Stomach (tissue), 4 donors: ENCODE data around the gene ATP23.

Experiments used
- EP300 ChIP-seq: sonication (generic); formaldehyde crosslinking; IDR thresholded peaks from one replicate; pipeline ENCODE4 v1.6.1; 2017; ENCODE audit warnings: antibody characterized with exemption
- POLR2A ChIP-seq, 4 donors: fragments of 450-650 bp; IDR thresholded peaks; one replicate each; pipeline ENCODE4 v1.6.1; 2016; ENCODE audit warnings: antibody characterized with exemption in 4 of 4, control low read depth in 2 of 4, mild to moderate bottlenecking in 1 of 4, moderate library complexity in 1 of 4
- POLR2AphosphoS5 ChIP-seq, 3 donors: sonication (generic); formaldehyde crosslinking; IDR thresholded peaks; one replicate each; pipeline ENCODE4 v1.6.1; 2016; ENCODE audit warnings: antibody characterized with exemption in 3 of 3
- TF ChIP-seq, protein P1 (sequence below), 7 experiments: fragments of 450-650 bp in 4 of 7; fragments of 200-600 bp in 3 of 7; sonication (generic) in 3 of 7; IDR thresholded peaks; one replicate each; pipeline ENCODE4 v1.5.1; 2016 to 2019; ENCODE audit warnings: antibody characterized with exemption in 7 of 7, control low read depth in 2 of 7, mild to moderate bottlenecking in 1 of 7

- TF ChIP-seq POLR2A (IDR thresholded peaks at IDR 0.05) (no peak), POLR2AphosphoS5 (IDR thresholded peaks at IDR 0.05) (peak in 2 of 3 donors; percentile 50 to 92), EP300 (no peak)
- TF ChIP-seq, protein P1, sequence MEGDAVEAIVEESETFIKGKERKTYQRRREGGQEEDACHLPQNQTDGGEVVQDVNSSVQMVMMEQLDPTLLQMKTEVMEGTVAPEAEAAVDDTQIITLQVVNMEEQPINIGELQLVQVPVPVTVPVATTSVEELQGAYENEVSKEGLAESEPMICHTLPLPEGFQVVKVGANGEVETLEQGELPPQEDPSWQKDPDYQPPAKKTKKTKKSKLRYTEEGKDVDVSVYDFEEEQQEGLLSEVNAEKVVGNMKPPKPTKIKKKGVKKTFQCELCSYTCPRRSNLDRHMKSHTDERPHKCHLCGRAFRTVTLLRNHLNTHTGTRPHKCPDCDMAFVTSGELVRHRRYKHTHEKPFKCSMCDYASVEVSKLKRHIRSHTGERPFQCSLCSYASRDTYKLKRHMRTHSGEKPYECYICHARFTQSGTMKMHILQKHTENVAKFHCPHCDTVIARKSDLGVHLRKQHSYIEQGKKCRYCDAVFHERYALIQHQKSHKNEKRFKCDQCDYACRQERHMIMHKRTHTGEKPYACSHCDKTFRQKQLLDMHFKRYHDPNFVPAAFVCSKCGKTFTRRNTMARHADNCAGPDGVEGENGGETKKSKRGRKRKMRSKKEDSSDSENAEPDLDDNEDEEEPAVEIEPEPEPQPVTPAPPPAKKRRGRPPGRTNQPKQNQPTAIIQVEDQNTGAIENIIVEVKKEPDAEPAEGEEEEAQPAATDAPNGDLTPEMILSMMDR (IDR thresholded peaks at IDR 0.05) = peak in 6 of 7 experiments; percentile 94 to 100 (median 100)
These were observed 36.2 kb upstream of the ATP23 start for GRCh38 chr12:57904848-57905811.
